Embryonic facial prominence (tissue), 1 donor: ENCODE data around the gene ROR2.

Experiments used
- DNase-seq: peaks from one replicate; pipeline ENCODE4 v3.0.0-alpha.2; 2016; ENCODE audit errors: extremely low spot score

The ROR2 gene

DNA sequence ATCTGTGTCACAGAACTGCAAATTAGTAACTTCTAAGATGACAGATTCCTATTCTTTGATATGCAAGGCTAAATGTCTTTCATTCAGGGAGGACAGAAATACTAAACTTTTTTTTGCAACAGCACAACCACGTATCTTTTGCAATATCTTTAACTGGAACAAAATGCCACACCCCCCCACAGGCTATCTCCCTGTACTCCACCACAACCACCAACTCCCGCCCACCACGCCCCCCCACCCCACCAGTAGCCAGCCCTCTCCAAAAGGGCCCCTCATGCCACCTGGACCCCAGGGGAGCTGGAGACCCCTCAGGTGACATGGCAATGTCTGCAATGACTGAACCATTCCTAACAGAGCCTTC, 131.8 kb downstream of the ROR2 start:
- no peak for DNase-seq

DNA sequence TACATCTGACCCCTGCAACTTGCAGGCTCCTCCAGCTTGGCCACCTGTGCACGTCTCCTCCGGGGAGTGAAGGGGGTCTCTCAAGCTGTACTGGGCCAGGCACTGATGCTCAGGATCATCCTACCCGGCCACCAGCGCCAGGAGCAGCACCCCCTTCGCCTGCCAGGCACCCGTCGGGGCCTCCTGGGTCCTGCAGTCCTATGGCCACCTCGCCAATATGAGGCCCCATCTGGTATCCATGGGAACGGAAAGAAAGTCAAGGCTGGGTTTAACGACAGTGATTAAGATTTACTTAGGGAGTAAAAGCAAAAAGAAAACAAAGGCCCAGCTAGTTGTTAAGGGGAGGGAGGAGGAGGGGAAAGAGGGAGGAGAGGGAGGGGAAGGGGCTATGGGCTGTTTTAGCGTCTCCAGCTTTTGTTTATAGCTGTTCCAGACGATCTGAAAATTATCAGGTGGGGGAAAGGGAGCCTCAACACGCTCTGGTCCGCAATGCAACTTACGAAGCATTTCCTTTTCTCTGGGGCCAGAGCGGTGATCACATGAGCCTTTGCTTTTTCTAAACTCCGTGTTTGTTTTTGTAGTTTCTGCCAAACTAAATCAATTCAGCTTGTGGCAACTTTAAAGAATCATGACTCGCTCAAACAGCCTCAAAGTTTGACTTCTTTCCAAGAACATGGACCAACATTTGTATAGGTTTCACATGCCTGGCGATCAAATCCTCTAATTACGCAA, 132.4 kb downstream of the ROR2 start:
- peak; percentile 82 for DNase-seq

DNA sequence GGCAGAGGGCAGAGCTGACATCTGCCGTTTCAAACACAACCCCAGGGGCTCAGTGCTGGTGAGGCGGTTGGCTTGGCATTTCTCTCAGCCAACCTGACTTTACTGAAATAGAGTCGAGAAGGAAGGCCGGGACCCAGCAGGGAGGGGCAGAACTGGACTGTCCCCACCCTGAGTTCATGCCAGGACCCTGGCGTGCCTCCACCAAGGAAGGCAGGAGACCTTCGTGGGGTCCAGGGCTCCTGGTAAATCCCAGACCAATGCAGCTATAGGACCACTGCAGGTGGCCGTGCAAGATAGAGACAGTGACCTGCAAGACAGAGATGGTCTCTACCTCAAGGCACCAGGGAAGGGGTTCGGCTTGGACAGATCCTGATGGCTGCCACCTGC, 132.9 kb downstream of the ROR2 start:
- no peak for DNase-seq

DNA sequence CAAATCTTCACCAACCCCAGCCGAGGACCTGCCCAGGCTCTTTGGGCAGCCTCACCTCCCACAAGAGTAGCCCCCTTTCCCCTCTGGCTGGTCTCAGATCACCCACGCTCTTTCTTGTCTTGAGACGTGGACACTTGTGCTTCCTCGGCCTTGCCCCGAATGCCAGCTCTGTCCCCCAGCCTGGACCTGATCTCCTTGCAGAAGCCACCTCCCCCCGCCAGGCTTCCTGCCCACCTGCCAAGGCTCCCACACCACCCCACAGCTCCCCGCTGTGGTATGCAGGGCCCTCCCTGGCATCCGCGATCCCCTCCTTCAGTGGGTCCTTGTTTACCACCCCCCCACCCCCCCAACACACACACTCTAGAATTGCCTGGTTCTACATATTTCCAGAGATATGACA, 133.7 kb downstream of the ROR2 start:
- no peak for DNase-seq

DNA sequence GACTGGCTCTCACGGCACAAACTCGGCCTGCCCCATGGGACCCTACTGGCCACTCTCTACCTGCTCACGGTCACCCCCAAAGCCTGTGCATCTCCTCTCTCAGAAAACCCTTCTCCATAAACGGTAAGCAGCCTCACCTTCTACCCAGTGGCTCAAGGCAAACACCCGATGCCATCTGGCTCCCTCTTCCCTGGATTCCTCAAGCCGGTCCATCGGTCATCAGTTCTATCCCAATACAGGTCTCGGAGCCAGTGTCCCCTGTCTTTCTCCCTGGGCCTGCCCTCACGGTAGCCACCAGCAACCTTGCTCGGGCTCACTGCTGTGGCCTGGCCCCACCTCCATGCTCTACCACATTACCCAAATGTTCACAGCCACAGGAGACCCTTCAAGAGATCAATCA, 134.1 kb downstream of the ROR2 start:
- DNase-seq = no peak

DNA sequence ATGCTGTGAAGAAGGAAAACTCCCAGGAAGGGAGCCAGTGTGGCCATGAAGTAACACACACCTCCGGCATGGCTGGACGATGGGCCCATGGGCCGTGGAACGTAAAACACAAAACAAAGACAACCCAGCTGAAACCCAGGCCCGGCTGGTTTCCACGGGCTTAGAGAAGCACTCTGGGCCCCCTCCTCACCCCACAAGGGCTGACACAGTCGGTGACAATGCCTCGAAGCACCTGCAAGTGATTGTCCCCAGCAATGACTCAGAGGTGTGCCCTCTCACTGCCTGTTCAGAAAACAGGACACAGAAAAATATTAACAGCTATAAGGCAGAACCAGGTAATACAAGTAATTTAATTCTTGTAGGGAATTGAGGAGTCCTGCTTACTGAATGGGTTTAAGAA, 135.3 kb downstream of the ROR2 start:
- no peak for DNase-seq

DNA sequence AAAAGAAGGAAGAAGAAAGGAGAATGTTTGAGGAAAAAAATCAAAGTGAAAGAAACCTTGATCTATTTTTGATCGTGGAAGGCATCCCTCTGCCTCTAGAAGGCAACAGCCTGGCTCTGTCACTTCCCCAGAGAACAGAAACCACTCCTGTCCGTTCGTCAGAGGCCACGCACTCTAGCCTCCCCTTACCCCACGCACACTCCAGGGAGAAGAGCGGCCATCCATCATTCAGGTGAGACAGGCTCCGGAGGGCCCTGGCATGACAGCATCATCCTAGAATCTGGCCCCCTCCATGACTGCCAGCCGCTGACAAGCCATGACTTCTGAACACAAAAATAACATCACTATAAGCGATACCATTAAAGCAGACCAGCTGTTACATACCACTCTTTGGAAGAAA, 135.8 kb downstream of the ROR2 start:
- no peak for DNase-seq

DNA sequence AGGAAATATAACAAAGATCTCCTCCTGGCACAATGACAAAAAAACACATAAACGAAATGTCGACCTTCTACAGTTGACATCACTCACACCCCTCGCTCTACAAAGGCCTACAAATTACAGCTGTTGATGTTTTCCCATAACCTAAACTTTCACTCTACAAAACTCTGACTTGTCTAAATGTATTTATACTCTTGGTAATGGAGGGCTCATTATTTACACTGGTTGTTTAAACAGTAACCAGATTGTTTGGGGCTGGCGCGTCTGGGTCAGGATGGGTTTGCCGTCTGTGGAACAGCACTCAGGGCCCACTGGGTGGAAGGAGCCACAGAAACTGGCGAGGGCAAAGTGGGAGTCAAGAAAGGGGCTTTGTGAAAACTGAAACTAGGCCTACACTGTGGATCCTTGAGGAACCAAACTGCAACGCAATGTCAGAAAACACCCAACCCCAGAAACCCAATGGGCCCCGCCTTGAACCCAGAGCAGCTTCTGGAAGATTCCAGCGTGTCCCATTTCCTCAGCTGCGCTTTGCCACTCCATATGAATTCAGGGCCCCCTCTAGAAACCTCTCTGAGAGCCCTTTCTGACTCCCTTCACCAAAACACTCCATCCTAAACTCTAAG, 136.7 kb downstream of the ROR2 start:
- DNase-seq = no peak

DNA sequence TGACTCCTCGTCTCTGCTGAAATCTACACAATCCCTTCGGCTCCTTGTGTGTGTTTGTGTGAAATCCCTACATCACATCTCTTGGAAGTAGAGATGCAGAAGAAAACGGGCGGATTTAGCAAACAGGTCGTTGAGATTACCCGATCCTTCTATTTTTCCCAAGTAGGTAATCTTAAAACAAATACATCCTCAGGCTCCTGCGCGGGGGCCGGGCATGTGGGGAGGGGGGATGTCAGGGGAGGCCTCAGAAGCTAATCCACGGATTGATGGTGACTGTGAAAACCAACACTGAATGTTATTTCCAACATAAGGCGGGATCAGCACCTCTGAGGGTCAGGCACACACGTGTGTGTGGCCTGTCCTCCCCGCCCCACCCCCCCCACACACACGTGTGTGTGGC, 137.8 kb downstream of the ROR2 start:
- no peak for DNase-seq

DNA sequence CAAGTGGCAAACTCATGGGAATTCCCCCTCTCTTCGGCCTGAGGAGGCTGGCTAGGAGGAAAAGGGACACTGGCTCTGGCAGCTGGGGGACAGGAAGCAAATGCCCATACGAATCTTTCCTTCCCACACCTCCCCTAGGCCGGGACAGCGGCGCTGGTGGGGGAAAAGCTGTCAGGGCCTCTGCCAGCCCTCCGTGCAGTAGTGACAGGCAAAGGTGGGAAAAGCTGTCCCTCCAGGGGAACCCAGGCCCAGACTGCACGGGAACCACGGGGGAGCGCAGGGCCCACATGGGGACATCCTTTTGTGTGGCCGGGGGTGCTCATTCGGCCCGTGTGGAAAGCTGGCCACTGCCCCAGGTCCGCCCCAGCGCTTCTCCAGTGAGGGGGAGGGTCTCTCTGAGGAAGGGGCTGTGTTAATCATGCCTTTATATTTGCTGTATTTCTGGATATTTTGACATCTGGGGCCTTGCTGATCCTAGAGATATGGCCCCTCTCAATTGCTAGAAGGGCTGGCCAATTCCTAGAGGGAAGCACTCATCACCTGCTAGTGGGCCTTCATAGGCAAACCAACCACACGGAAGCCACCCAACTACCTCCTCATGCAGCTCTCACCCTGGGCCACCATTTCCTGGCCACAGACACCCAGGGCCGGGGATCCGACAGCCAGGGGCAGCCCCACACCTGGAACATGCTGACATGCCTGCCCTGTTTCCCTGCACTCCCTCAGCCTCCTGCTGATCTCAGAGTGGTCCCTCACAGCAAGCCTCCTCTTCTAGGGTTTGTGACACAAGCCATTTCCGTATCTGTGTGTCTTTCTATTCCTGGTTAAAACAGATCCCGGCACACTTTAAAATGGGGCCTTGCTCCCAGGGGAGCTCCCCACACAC, 138.8 kb downstream of the ROR2 start:
- no peak for DNase-seq

DNA sequence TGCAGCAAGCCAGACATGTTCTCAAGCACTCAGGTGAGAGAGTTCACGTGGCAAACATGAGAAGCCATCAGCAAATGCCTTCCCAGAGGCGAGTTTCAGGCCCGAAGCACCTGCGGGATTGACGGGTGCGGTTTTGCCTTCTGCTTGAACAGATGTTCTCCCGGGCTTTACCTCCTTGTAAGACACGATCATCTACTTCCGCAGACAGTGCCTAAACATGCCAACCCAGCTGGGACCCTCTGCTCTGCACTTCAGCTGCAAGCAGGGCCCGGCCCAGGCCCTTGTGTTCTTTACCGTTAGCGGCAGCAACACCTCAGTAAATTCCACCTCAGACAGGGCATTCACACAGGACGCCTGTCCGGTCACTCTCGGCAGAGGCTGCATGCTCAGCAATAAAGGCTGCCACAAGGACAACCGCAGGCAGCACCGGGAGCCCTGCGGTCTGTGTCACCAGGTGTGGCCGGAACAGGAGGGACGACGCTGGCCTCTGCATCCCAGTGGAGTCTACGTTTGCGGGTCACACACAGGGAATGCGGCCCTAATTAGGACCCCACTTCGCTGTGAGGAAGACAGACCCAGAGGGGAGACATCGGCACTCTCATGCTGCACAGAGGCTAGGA, 139.6 kb downstream of the ROR2 start:
- DNase-seq = no peak

DNA sequence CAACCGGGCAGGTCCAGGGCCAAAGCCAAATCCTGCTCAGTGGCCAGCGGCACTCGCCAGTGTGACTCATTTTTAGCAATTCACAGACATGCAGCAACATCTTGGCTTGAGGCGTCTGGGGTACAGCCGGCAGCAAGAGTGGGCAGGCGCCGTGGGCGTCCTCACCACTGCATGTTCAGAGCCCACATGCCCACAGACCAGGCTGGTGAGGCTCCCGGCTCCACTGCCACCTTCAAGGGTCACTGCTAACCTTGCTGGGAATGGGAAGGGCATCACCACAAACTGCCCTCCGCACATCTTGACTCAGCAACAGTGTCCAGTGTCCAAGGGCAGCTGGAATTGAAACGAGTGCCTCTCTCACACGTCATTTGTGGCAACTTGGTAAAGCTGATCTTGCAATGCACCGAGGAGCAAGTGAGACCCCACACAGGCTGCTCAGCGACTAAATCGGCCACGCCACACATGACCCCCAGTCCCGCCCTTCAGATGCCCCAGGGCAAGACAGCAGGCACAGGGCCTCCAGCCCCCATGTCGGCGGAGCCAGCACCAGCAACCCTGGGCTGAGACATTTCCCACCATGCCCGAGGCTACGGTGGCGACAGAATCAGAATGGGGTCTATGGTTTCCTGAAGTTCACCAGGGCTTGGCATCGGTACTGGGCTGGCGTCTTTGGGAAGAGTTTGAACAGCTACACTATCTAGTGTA, 140.3 kb downstream of the ROR2 start:
- DNase-seq = no peak

DNA sequence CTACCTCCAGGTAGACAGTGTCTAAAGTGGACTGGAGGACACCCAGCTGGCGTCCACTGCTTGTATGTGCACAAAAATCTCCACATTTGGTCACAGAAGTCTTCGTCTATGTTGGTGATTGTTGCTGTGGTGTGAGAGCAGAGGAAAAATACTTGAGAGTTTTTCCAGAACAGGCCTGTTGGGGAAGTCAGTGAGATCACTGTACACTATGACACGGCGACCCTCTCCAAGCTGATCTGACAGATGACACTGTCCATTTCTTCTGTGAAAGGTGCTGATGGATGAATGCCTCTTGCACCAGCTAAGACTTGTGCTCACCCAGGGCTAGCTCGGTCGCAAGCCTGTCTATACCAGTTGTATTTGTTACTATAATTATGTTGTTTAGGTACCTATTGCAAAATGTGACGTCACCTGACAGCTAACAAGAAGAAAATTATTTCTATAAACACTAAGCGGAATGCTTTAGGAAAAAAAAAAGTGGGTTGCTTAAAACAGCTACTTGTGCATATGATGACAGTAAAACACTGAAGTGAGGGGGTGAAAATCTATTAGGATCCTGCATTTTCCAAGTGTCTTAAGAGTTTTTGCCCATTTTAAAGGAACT, 142.3 kb downstream of the ROR2 start:
- DNase-seq = no peak

DNA sequence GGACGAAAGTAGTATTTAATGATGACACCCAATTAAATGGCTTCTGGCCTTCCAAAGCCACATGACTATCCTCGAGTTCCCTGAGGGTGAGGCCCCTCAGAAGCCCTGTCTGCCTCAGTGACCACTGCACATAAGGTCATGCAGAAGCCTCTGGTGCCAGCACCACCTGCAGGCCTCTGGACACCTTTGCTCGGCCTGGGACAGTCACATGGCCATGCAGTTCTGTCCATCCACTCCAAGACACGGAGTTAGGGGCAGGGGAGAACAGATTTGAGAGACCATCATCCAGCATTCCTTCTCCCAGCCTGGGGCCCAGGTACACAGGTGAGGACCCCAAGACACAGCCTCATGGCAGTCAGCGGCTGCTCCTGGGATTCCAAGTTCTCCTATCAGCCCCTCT, 145.0 kb downstream of the ROR2 start:
- DNase-seq = no peak

DNA sequence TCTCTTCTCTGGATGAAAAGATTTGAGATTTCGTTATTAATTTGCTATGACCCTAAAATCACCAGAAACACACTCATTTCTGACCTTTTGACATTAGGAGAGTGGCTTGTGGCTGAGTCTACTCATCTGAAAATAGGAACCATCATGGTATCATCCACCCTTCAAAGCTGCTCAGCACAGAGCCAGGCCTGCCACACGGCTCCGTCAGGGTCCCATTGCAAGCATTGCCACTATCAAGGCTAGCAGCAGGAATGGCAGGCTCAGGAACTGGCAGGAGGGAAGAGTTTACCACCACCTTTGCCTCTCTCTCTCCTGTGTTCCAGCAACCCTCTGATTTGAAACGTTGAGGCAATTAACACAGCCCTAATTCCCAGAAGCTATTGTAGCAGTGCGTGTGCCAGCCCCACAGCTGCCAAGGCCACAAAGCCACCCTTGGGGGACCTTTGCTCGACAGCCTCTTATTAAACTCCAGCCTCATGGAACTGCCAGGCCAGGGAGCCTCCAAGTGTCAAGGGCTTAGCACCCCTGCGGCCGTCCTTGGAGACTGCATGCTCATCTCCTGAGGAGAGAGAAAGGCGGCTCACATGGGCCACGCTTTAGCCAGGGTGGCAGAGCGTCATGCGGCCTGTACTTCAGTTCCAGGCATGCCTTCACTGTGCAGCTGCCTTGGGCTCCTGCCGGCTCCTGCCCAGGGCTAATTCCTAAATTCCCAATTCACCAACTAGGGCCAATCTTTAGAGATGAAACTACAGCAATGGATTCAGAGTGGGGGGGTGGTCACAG, 145.9 kb downstream of the ROR2 start:
- no peak for DNase-seq

DNA sequence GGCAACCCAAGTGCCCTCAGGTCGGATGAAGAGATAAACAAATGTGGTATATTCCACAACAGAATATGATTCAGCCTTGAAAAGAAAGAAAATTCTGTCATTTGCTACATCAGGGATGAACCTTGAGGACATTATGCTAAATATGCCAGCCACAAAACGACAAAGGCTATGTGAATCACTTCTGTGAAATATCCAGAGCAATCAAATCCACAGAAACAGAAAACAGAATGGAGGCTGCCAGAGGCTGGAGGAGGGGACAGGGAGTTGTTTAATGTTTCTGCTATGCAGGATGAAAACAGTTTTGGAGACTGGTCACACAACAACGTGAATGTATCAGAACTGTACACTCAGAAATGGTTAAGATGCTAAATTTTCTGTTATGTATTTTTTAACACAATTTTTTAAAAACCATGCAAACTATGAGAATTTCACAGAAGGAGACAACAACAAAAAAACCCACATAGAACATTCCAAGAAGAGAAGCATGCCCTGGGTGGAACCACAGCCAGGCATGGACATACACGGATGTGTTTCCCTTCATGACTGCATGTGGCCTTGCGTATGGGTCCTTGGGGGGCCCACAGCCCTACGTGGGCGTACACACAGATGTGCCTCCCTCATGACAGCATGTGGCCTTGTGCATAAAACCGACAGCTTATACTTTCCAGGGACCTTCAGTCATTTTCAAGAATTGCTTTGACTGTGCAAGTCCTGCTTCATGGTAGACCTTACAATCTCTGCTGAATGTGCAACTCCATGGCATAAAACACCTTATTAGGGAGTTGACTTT, 146.7 kb downstream of the ROR2 start:
- no peak for DNase-seq

DNA sequence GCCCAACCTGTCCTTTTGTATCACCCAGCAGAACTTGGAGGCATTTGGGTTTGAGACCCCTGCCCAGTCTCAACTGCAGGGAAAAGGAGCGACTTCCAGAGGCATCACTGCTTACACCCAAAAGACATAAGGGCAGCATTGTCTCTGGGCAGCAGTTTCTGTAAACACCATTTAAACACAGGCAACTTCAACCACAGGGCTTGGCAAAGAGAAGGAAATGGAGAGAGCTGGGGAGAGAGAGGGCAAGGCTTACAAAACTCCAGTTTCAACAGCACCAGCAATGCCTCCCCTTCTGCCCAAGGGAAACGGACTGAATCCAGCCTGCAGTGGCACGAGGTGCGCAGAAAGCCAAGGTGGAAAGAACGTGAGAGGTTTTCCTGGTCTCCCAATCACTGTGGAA, 147.6 kb downstream of the ROR2 start:
- no peak for DNase-seq

DNA sequence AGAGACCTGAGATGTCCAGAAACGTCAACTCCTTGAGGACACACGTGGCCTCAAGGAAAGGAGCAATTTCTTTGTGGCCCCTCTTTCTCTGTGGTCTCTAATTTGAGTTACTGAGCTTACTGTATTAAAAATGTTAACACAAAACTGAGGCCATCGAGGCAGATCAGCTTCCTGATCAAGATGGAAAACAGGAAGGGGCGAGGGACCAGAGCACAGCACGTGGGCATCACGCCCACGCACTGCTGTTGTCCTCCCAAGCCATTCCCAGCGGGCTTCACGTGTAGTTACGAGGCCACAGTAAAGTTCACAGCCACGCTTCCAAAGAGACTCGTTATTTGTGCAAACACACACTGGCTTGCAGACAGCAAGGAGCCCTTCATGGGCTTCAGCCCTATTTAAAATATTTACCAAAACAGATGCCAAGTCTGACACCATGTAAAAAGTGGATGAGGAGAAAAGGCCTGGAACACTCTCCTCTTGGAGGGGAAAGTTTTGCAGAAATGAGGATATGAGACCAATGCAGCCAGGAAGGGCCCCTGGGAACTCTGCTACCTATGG, 149.5 kb downstream of the ROR2 start:
- no peak for DNase-seq

DNA sequence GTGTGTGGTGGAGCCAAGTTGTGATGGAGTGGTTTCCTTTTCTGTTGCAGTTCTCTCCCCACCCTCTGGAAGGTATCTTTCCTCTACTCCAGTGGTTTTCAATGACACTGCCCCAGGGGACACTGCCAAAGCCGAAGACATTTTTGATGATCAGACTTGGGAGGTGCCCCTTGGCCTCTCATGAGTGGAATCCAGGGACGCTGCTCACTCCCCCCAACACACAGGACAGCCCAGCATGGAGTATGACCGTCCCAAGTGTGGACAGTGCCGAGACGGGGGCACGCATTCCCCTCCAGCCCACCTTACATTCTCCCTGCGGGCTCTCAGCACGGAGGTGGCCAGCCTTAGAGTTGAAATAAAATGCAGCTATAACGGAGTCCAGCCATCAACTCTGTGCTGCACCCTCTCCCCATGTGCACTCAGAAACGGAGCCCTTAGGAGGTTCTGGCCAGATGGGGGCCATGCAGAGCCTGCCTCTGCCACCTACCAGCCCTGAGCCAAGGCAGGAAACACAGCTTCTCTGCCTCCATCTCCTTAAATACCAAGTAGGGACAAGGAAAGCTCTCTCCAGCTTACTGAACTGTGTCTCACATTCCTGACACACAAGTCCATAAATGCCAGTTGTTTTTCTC, 150.8 kb downstream of the ROR2 start:
- DNase-seq = no peak
